GM18502 (cell line): Measurements from ENCODE around the gene FSTL4.

ENCODE experiments used
- ATAC-seq: cut with Tn5 transposase; IDR thresholded peaks from one replicate; pipeline ENCODE4 v1.9.1; 2021; ENCODE audit warnings: mild to moderate bottlenecking; ENCODE audit not compliant: unreplicated experiment, poor library complexity

The FSTL4 gene

GRCh38 chr5:133377736-133378135 is 234.6 kb downstream of the FSTL4 start:
- ATAC-seq = no peak

GRCh38 chr5:133376986-133377385 is 235.4 kb downstream of the FSTL4 start:
- ATAC-seq = no peak

GRCh38 chr5:133373121-133373870 is 239.0 kb downstream of the FSTL4 start:
- ATAC-seq = no peak

- ATAC-seq = no peak
Measured at GRCh38 chr5:133372293-133372937, 239.9 kb downstream of the FSTL4 start.

- no peak for ATAC-seq
Measured at GRCh38 chr5:133371371-133372155, 240.8 kb downstream of the FSTL4 start.

GRCh38 chr5:133370904-133371303 is 241.4 kb downstream of the FSTL4 start:
- ATAC-seq = no peak

- no peak for ATAC-seq
Measured at GRCh38 chr5:133370036-133370831, 242.1 kb downstream of the FSTL4 start.

GRCh38 chr5:133368916-133369783 is 243.2 kb downstream of the FSTL4 start:
- ATAC-seq = no peak

- no peak for ATAC-seq
Measured at GRCh38 chr5:133367984-133368383, 244.4 kb downstream of the FSTL4 start.

- no peak for ATAC-seq
Measured at GRCh38 chr5:133367071-133367786, 245.1 kb downstream of the FSTL4 start.

- ATAC-seq = no peak
Measured at GRCh38 chr5:133366438-133366837, 245.9 kb downstream of the FSTL4 start.

GRCh38 chr5:133365738-133366137 is 246.6 kb downstream of the FSTL4 start:
- ATAC-seq = no peak

- ATAC-seq = no peak
Measured at GRCh38 chr5:133364936-133365707, 247.2 kb downstream of the FSTL4 start.

GRCh38 chr5:133363807-133364587 is 248.3 kb downstream of the FSTL4 start:
- no peak for ATAC-seq

GRCh38 chr5:133362438-133362837 is 249.9 kb downstream of the FSTL4 start:
- ATAC-seq = no peak

- ATAC-seq = no peak
Measured at GRCh38 chr5:133361922-133362321, 250.4 kb downstream of the FSTL4 start.

GRCh38 chr5:133360693-133361472 is 251.5 kb downstream of the FSTL4 start:
- ATAC-seq = no peak
